PFSK-1 (cell line): ENCODE measurements around the gene CENPV.

Source experiments
- POLR2AphosphoS5 ChIP-seq: IDR thresholded peaks from 2 replicates; pipeline ENCODE4 v1.6.1; 2012; ENCODE audit warnings: low read depth, mild to moderate bottlenecking, control low read depth, low read length, moderate library complexity
- REST ChIP-seq, 2 experiments: IDR thresholded peaks; 2 replicates each; pipeline versions ENCODE4 v1.6.1 to v1.8.0; 2011 to 2012; ENCODE audit warnings: low read depth in 2 of 2, low read length in 2 of 2, control low read depth in 1 of 2, inconsistent platforms in 1 of 2, mild to moderate bottlenecking in 1 of 2, moderate library complexity in 1 of 2; ENCODE audit not compliant: insufficient read depth in 1 of 2
- TAF1 ChIP-seq: IDR thresholded peaks from 2 replicates; pipeline ENCODE4 v1.6.1; 2012; ENCODE audit warnings: low read length, control low read depth, borderline replicate concordance; ENCODE audit not compliant: insufficient read depth

GRCh38 chr17:16379654-16380053 is 26.4 kb upstream of the CENPV start:
- TF ChIP-seq POLR2AphosphoS5 (no peak), TAF1 (no peak), REST (IDR thresholded peaks at IDR 0.05; ENCODE audit: insufficient read depth in 1 of 2, low read depth in 2 of 2, low read length in 2 of 2) (no peak)
